Smooth muscle cell (in vitro differentiated cells): Measurements from ENCODE around the gene ARHGAP10. TPM values are rescaled to one million over a fixed set of nuclear protein-coding genes. Genes with fewer than 3 reads are reported as not detected.

Source experiments
- DNase-seq: peaks from one replicate; lab custom pipeline; 2025; ENCODE audit not compliant: unreplicated experiment; lab: John Stamatoyannopoulos, UW
- H2AFZ ChIP-seq: fragments of 200-600 bp; sonication (generic); 2 replicates; pipeline ENCODE4 v1.6.0; 2016; ENCODE audit warnings: antibody characterized with exemption, low read depth, mild to moderate bottlenecking
- H3F3A ChIP-seq: fragments of 200-600 bp; sonication (generic); 2 replicates; pipeline ENCODE4 v1.6.0; 2017; ENCODE audit warnings: antibody characterized with exemption, low read depth
- H3K27ac ChIP-seq: fragments of 200-600 bp; sonication (generic); 2 replicates; pipeline ENCODE4 v1.5.1; 2016; ENCODE audit warnings: low read depth, mild to moderate bottlenecking
- H3K27me3 ChIP-seq: fragments of 200-600 bp; sonication (generic); 2 replicates; pipeline ENCODE4 v1.6.1; 2016; ENCODE audit warnings: low read depth, mild to moderate bottlenecking
- H3K36me3 ChIP-seq: fragments of 200-600 bp; sonication (generic); 2 replicates; pipeline ENCODE4 v1.5.1; 2016; ENCODE audit warnings: low read depth
- H3K4me1 ChIP-seq: fragments of 200-600 bp; sonication (generic); 2 replicates; pipeline ENCODE4 v1.5.1; 2016; ENCODE audit warnings: low read depth
- H3K4me2 ChIP-seq: fragments of 200-600 bp; sonication (generic); 2 replicates; pipeline ENCODE4 v1.6.0; 2016; ENCODE audit warnings: mild to moderate bottlenecking
- H3K4me3 ChIP-seq: fragments of 200-600 bp; sonication (generic); 2 replicates; pipeline ENCODE4 v1.5.1; 2016; ENCODE audit warnings: mild to moderate bottlenecking
- H3K79me2 ChIP-seq: fragments of 200-600 bp; sonication (generic); 2 replicates; pipeline ENCODE4 v1.6.0; 2016; ENCODE audit warnings: low read depth, mild to moderate bottlenecking
- H3K9ac ChIP-seq: fragments of 200-600 bp; sonication (generic); 2 replicates; pipeline ENCODE4 v1.6.0; 2016; ENCODE audit warnings: low read depth
- H3K9me3 ChIP-seq: fragments of 200-600 bp; sonication (generic); replicated peaks from 2 replicates; pipeline ENCODE4 v1.5.1; 2016; ENCODE audit warnings: low read depth
- H4K20me1 ChIP-seq: fragments of 200-600 bp; sonication (generic); 2 replicates; pipeline ENCODE4 v1.6.0; 2016; ENCODE audit warnings: low read depth
- CTCF ChIP-seq: fragments of 200-600 bp; sonication (generic); IDR thresholded peaks from 2 replicates; pipeline ENCODE4 v1.5.1; 2017; ENCODE audit warnings: borderline replicate concordance, mild to moderate bottlenecking, antibody characterized with exemption; ENCODE audit not compliant: insufficient read depth, poor library complexity, severe bottlenecking
- WGBS: methylation state at CpG from one replicate; pipeline ENCODE4 v1.1.7; 2016; ENCODE audit warnings: low lambda C conversion rate; 5-methylcytosine and 5-hydroxymethylcytosine counted together
- polyA plus RNA-seq: library from polyadenylated mRNA; unstranded; fragments of >200 nt; fragmentation: Nextera tagmentation; extraction: Ambion mirVana; gene quantifications from 2 replicates; pipeline ENCODE4 v1.2.1, GENCODE V29; 2016
- total RNA-seq: library from RNA; depleted of rRNA; stranded (reverse); fragments of >200 nt; gene quantifications from 2 replicates; pipeline ENCODE4 v1.2.3, GENCODE V29; 2014

The ARHGAP10 gene
- total and polyA plus RNA-seq, 2 experiments from 2014 or later, result 6.2 to 11.6 TPM

- Histone ChIP-seq H3K4me2 (peak overlapping the region; percentile 53), H3K27me3 (no peaks in the 10 kb centered on the region), H4K20me1 (no peaks in the 10 kb centered on the region), H3K9me3 (no peaks in the 10 kb centered on the region), H3F3A (peaks cover 21% of the 10 kb centered on the region), H3K9ac (peak overlapping the region; percentile 69), H2AFZ (no peak overlapping the region), H3K36me3 (no peaks in the 10 kb centered on the region), H3K27ac (peak overlapping the region; percentile 95), H3K4me3 (no peak overlapping the region), H3K4me1 (peaks cover 32% of the 10 kb centered on the region), H3K79me2 (no peaks in the 10 kb centered on the region)
- no peak for TF ChIP-seq CTCF
- 14% methylated on average over 5 of the region's 5 CpGs for WGBS
- no peak for DNase-seq
These were observed 99.8 kb downstream of the ARHGAP10 start for GRCh38 chr4:147831551-147832171.

DNA sequence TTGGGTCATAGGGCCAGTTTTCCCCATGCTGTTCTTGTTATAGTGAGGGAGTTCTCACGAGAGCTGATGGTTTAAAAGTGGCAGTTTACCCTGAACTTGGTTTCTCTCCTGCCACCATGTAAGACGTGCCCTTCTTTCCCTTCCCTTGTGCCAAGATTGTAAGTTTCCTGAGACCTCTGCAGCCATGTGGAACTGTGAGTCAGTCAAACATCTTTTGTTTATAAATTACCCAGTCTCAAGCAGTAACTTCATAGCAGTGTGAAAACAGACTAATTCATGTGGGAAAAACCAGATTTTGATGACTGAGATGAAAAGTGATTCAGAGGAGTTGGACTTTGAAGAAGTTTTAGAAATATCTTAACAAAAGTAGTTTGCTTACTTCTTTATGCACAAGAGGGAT is 101.4 kb downstream of the ARHGAP10 start:
- H4K20me1 ChIP-seq, result no peaks in the 10 kb centered on the region

DNA sequence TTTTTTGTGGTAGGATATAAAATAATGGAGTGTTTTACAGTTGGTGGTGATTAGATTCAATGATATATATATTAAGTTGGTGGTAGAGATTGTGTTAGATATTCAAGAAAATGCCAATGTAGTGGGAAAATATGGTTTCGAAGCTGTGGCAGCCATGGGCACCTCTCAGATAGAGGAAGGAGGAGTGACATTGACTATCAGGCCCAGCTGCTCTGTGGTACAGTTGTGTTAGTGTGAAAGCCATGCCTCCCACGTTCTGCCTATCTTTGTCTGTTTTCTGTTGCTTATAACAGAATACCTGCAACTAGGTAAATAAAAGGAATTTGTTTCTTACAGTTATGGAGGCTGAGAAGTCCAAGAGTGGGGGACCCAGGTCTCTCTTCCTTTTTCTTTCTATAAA is 101.9 kb downstream of the ARHGAP10 start:
- H2AFZ ChIP-seq, result no peak overlapping the region
- H3K4me3 ChIP-seq, result no peak overlapping the region
- TF ChIP-seq CTCF, result no peak
- peaks cover 25% of the 10 kb centered on the region for H3K4me1 ChIP-seq
- 91% methylated on average over 2 of the region's 2 CpGs for WGBS
- H3K4me2 ChIP-seq, result no peak overlapping the region
- H3K27me3 ChIP-seq, result no peaks in the 10 kb centered on the region
- no peak overlapping the region for H3K9ac ChIP-seq
- H4K20me1 ChIP-seq, result no peaks in the 10 kb centered on the region
- no peak for DNase-seq
- H3K79me2 ChIP-seq, result no peaks in the 10 kb centered on the region
- H3K36me3 ChIP-seq, result no peaks in the 10 kb centered on the region
- H3K27ac ChIP-seq, result peak overlapping the region; percentile 95
- no peaks in the 10 kb centered on the region for H3K9me3 ChIP-seq
- peaks cover 21% of the 10 kb centered on the region for H3F3A ChIP-seq

More for the DNA sequence above, 101.4 kb downstream of the ARHGAP10 start:
- Histone ChIP-seq H3K79me2 (no peaks in the 10 kb centered on the region), H3K27me3 (no peaks in the 10 kb centered on the region), H3K9ac (no peak overlapping the region), H3K27ac (peak overlapping the region; percentile 95), H3K4me2 (no peak overlapping the region), H3K4me3 (no peak overlapping the region), H3F3A (peaks cover 21% of the 10 kb centered on the region), H3K4me1 (peaks cover 25% of the 10 kb centered on the region), H3K9me3 (no peaks in the 10 kb centered on the region), H3K36me3 (no peaks in the 10 kb centered on the region), H2AFZ (no peak overlapping the region)
- no peak for TF ChIP-seq CTCF
- 63% methylated on average over 2 of the region's 2 CpGs for WGBS
- no peak for DNase-seq

DNA sequence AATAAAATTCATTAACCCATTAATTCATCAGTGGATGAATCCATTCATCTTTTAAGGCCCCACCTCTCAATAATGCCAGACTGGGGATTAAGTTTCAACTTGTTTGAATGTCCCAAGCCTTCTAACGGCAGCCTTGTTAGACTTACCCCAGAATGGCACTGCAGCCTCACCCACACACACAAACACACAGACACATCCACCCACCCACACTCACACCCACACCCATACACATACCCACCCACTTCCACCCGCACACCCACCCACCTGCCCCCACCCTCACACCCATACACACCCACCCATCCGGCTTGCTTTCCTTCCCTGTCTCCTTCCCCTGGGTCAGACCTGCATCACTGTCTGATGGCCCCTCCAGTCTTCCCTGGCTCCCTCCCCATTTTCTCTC is 102.6 kb downstream of the ARHGAP10 start:
- peaks cover 25% of the 10 kb centered on the region for H3F3A ChIP-seq
- no peaks in the 10 kb centered on the region for H3K36me3 ChIP-seq
- no peak overlapping the region for H2AFZ ChIP-seq
- no peaks in the 10 kb centered on the region for H3K27me3 ChIP-seq
- no peaks in the 10 kb centered on the region for H3K9me3 ChIP-seq
- TF ChIP-seq CTCF, result no peak
- H3K9ac ChIP-seq, result no peak overlapping the region
- H4K20me1 ChIP-seq, result no peaks in the 10 kb centered on the region
- H3K4me2 ChIP-seq, result no peak overlapping the region
- no peaks in the 10 kb centered on the region for H3K79me2 ChIP-seq
- DNase-seq, result no peak
- no peak overlapping the region for H3K27ac ChIP-seq
- 100% methylated on average over 1 of the region's 3 CpGs for WGBS
- H3K4me3 ChIP-seq, result no peak overlapping the region
- H3K4me1 ChIP-seq, result peaks cover 30% of the 10 kb centered on the region
